Activated T-helper 1 cell treated with anti-CD3 and anti-CD28 coated beads, Interleukin-2, amount 50 U/mL, for 16 hours (primary cell): ENCODE results near the gene DPM2.

Experiments used
- DNase-seq, 2 donors: peaks; one replicate each; pipeline ENCODE4 v3.0.0-alpha.2; 2020; ENCODE audit warnings: low read depth in 1 of 2, low spot score in 1 of 2

The DPM2 gene

GRCh38 chr9:127955294-127956015, 17.8 kb upstream of the DPM2 start:
- peak; percentile 59 to 78 for DNase-seq

- DNase-seq = no peak
Observed at GRCh38 chr9:127954831-127955293, 17.2 kb upstream of the DPM2 start.

- no peak for DNase-seq
Observed at GRCh38 chr9:127953768-127954505, 16.3 kb upstream of the DPM2 start.

- no peak for DNase-seq
Observed at GRCh38 chr9:127953154-127953553, 15.5 kb upstream of the DPM2 start.

- DNase-seq = no peak
Observed at GRCh38 chr9:127950513-127951289, 13.0 kb upstream of the DPM2 start.

- no peak for DNase-seq
Observed at GRCh38 chr9:127949827-127950512, 12.3 kb upstream of the DPM2 start.

- no peak for DNase-seq
Observed at GRCh38 chr9:127947841-127948710, 10.4 kb upstream of the DPM2 start.

- no peak for DNase-seq
Observed at GRCh38 chr9:127946728-127947127, 9.1 kb upstream of the DPM2 start.

GRCh38 chr9:127945942-127946341, 8.3 kb upstream of the DPM2 start:
- DNase-seq = no peak

GRCh38 chr9:127945338-127945737, 7.7 kb upstream of the DPM2 start:
- no peak for DNase-seq

GRCh38 chr9:127944586-127945218, 7.0 kb upstream of the DPM2 start:
- no peak for DNase-seq

- peak; percentile 41 to 62 for DNase-seq
Observed at GRCh38 chr9:127943731-127944144, 6.1 kb upstream of the DPM2 start.

- DNase-seq = no peak
Observed at GRCh38 chr9:127943011-127943662, 5.5 kb upstream of the DPM2 start.

GRCh38 chr9:127942216-127943010, 4.8 kb upstream of the DPM2 start:
- no peak for DNase-seq

- no peak for DNase-seq
Observed at GRCh38 chr9:127941961-127942215, 4.2 kb upstream of the DPM2 start.

GRCh38 chr9:127941062-127941960, 3.7 kb upstream of the DPM2 start:
- DNase-seq = no peak

- DNase-seq = no peak
Observed at GRCh38 chr9:127940593-127940992, 2.9 kb upstream of the DPM2 start.

- no peak for DNase-seq
Observed at GRCh38 chr9:127938298-127938690, 640 bp upstream of the DPM2 start.
